GM12878 (cell line): Measurements from ENCODE around the gene GNAI2. TPM values are rescaled to one million over a fixed set of nuclear protein-coding genes. Genes with fewer than 3 reads are reported as not detected.

Experiments used
- ATAC-seq: fragments of 200-7000 bp; cut with Tn5 transposase; 3 replicates; pipeline ENCODE4 v1.9.1; 2020; ENCODE audit warnings: mild to moderate bottlenecking, moderate library complexity
- BruUV-seq: library from RNA; stranded (reverse); fragments of 400-500 nt; replicated peaks from 2 replicates; lab custom pipeline; 2021; lab: Mats Ljungman, UMichigan
- CTCF ChIA-PET: fragments of 300-600 bp; sonication (Branson Sonifier 250); formaldehyde crosslinking; extraction: SDS; loops from one replicate; lab custom pipeline; 2021; ENCODE audit warnings: inconsistent platforms; lab: Yijun Ruan, JAX
- POLR2A ChIA-PET: fragments of 350-600 bp; formaldehyde crosslinking; extraction: SDS; loops from one replicate; lab custom pipeline; 2021; ENCODE audit warnings: inconsistent platforms; lab: Charles Lee
- RAD21 ChIA-PET: fragments of 300-600 bp; sonication (Branson Sonifier 250); formaldehyde crosslinking; loops from one replicate; lab custom pipeline; 2023; ENCODE audit warnings: antibody characterized with exemption; ENCODE audit not compliant: unreplicated experiment; lab: Charles Lee
- SMC1A ChIA-PET: fragments of 300-600 bp; sonication (Branson Sonifier 250); formaldehyde crosslinking; loops from one replicate; lab custom pipeline; 2023; ENCODE audit not compliant: unreplicated experiment, uncharacterized antibody; lab: Charles Lee
- DNase-seq: peaks from one replicate; pipeline ENCODE4 v3.0.0-alpha.2; 2011; ENCODE audit warnings: low read depth, low spot score
- FAIRE-seq: peaks from 3 replicates; lab custom pipeline; 2011; peaks lifted over from hg19 to GRCh38; lab: Jason Lieb, UNC
- H2AFZ ChIP-seq: 2 replicates; pipeline ENCODE4 v1.6.0; 2011; ENCODE audit warnings: low read depth, low read length, control low read depth; ENCODE audit not compliant: control insufficient read depth
- H3K27ac ChIP-seq: 2 replicates; pipeline ENCODE4 v1.5.1; 2011; ENCODE audit warnings: control low read depth; ENCODE audit not compliant: control insufficient read depth, insufficient read depth
- H3K27me3 ChIP-seq, 2 experiments: replicated peaks in 1 of 2; 2 replicates each; pipeline versions ENCODE4 v1.6.0 to v1.6.1; 2011; ENCODE audit warnings: low read length in 1 of 2; ENCODE audit not compliant: control insufficient read depth in 2 of 2, insufficient read depth in 2 of 2
- H3K36me3 ChIP-seq, 2 experiments: 2 replicates each; pipeline ENCODE4 v1.5.1; 2011; ENCODE audit warnings: low read length in 1 of 2; ENCODE audit not compliant: control insufficient read depth in 2 of 2, insufficient read depth in 2 of 2
- H3K4me1 ChIP-seq: 2 replicates; pipeline ENCODE4 v1.6.1; 2011; ENCODE audit warnings: mild to moderate bottlenecking, low read length, moderate library complexity, mixed read lengths; ENCODE audit not compliant: control insufficient read depth, insufficient read depth
- H3K4me2 ChIP-seq: 2 replicates; pipeline ENCODE4 v1.6.0; 2011; ENCODE audit warnings: control low read depth; ENCODE audit not compliant: control insufficient read depth, insufficient read depth
- H3K4me3 ChIP-seq: fragments of 200-600 bp; sonication (generic); 2 replicates; pipeline ENCODE4 v1.5.1; 2016
- H3K79me2 ChIP-seq: 2 replicates; pipeline ENCODE4 v1.6.0; 2011; ENCODE audit warnings: low read length; ENCODE audit not compliant: control insufficient read depth, insufficient read depth
- H3K9ac ChIP-seq: 2 replicates; pipeline ENCODE4 v1.8.0; 2011; ENCODE audit warnings: low read length, control low read depth, mixed read lengths; ENCODE audit not compliant: control insufficient read depth, insufficient read depth
- H3K9me3 ChIP-seq: replicated peaks from 3 replicates; pipeline ENCODE4 v1.5.1; 2011; ENCODE audit warnings: mild to moderate bottlenecking, low read length; ENCODE audit not compliant: control insufficient read depth, insufficient read depth
- H4K20me1 ChIP-seq: 2 replicates; pipeline ENCODE4 v1.6.0; 2011; ENCODE audit not compliant: control insufficient read depth, insufficient read depth
- BRCA1 ChIP-seq: IDR thresholded peaks from 2 replicates; pipeline ENCODE4 v1.6.1; 2011; ENCODE audit warnings: low read depth, low read length, improper control_type of control experiment
- ESRRA ChIP-seq: IDR thresholded peaks from 2 replicates; pipeline ENCODE4 v1.6.1; 2012; ENCODE audit warnings: mild to moderate bottlenecking, low read length, improper control_type of control experiment
- GATAD2B ChIP-seq: fragments of 450-650 bp; conservative IDR thresholded peaks from 2 replicates; pipeline ENCODE4 v1.6.1; 2017; ENCODE audit warnings: low read depth, mild to moderate bottlenecking, moderate library complexity
- HCFC1 ChIP-seq: fragments of 150-350 bp; IDR thresholded peaks from 2 replicates; pipeline ENCODE4 v1.6.1; 2014; ENCODE audit warnings: low read length
- KLF5 ChIP-seq: fragments of 450-650 bp; IDR thresholded peaks from 2 replicates; pipeline ENCODE4 v1.6.1; 2014; ENCODE audit warnings: mild to moderate bottlenecking; ENCODE audit not compliant: partially characterized antibody
- NFYA ChIP-seq: IDR thresholded peaks from 2 replicates; pipeline ENCODE4 v1.6.1; 2011; ENCODE audit warnings: low read depth, mild to moderate bottlenecking, low read length, improper control_type of control experiment, borderline replicate concordance
- NR2C2 ChIP-seq: IDR thresholded peaks from 2 replicates; pipeline ENCODE4 v1.6.1; 2011; ENCODE audit warnings: borderline replicate concordance, low read depth; ENCODE audit not compliant: control insufficient read depth, insufficient read length
- RAD51 ChIP-seq: fragments of 450-650 bp; IDR thresholded peaks from 2 replicates; pipeline ENCODE4 v1.6.1; 2016; ENCODE audit warnings: moderate library complexity, mild to moderate bottlenecking, inconsistent platforms
- SIX5 ChIP-seq: IDR thresholded peaks from 2 replicates; pipeline ENCODE4 v1.6.1; 2011; ENCODE audit warnings: mild to moderate bottlenecking, low read depth, low read length, moderate library complexity; ENCODE audit not compliant: severe bottlenecking
- ZNF207 ChIP-seq: fragments of 450-650 bp; IDR thresholded peaks from 2 replicates; pipeline ENCODE4 v1.6.1; 2014; ENCODE audit warnings: antibody characterized with exemption, mild to moderate bottlenecking, borderline replicate concordance
- ZSCAN29 ChIP-seq: fragments of 450-650 bp; IDR thresholded peaks from 2 replicates; pipeline ENCODE4 v1.6.1; 2017; ENCODE audit warnings: mild to moderate bottlenecking, moderate library complexity
- WGBS: methylation state at CpG from one replicate; pipeline ENCODE4 v1.1.6; 2016; ENCODE audit warnings: low lambda C conversion rate; ENCODE audit not compliant: insufficient replicate concordance, insufficient coverage; ENCODE audit errors: missing lambda C conversion rate; 5-methylcytosine and 5-hydroxymethylcytosine counted together
- in situ Hi-C: fragments of 300-500 bp; cut with MboI; formaldehyde crosslinking; loops from 9 replicates; pipeline ENCODE4 v1.14.3; 2018; ENCODE audit warnings: mixed read lengths
- intact Hi-C: fragments of 100-400 bp; cut with micrococcal nuclease; formaldehyde crosslinking; loops from one replicate; pipeline ENCODE4 v1.14.2; 2022; ENCODE audit not compliant: unreplicated experiment
- polyA plus RNA-seq, 11 experiments: library from polyadenylated mRNA; depleted of rRNA in 4 of 11; unstranded in 6 of 11; stranded (reverse) in 5 of 11; fragments of >200 nt; fragmentation: Nextera tagmentation in 4 of 11; fragmentation: Illumina TruSeq in 1 of 11; extraction: Ambion mirVana in 4 of 11; extraction: Trizol in 1 of 11; gene quantifications; 1 replicate in 1 of 11; 2 replicates in 10 of 11; pipeline versions ENCODE4 v1.2.1 to v1.2.3, GENCODE V29; 2011 to 2016; ENCODE audit warnings: inconsistent platforms in 2 of 11, missing spikeins in 2 of 11, low read depth in 1 of 11
- total RNA-seq, 4 experiments: library from RNA; depleted of rRNA in 3 of 4; stranded (reverse); fragments of >200 nt in 3 of 4; fragmentation: Illumina TruSeq in 1 of 4; extraction: Trizol in 1 of 4; gene quantifications; 2 replicates each; pipeline versions ENCODE4 v1.2.1 to v1.2.3, GENCODE V29; 2013 to 2021
- TF ChIP-seq, protein P1 (sequence below): IDR thresholded peaks from 2 replicates; pipeline ENCODE4 v1.6.1; 2011; ENCODE audit warnings: borderline replicate concordance, low read depth, mild to moderate bottlenecking, moderate library complexity, low read length; ENCODE audit not compliant: insufficient read depth, poor library complexity, severe bottlenecking
- TF ChIP-seq, protein P2 (sequence below): fragments of 450-650 bp; formaldehyde crosslinking; IDR thresholded peaks from 2 replicates; pipeline ENCODE4 v1.4.0; 2022; ENCODE audit warnings: mild to moderate bottlenecking, moderate library complexity
- TF ChIP-seq, protein P3 (sequence below): IDR thresholded peaks from 2 replicates; pipeline ENCODE4 v1.6.1; 2012; ENCODE audit warnings: low read depth, low read length, improper control_type of control experiment

GNAI2 gene
- total and polyA plus RNA-seq, 10 of the 15 experiments (the other 5 are each of a cell fraction or from before 2014, with no cell fraction given): 5.0 to 346 (median 237) TPM

DNA sequence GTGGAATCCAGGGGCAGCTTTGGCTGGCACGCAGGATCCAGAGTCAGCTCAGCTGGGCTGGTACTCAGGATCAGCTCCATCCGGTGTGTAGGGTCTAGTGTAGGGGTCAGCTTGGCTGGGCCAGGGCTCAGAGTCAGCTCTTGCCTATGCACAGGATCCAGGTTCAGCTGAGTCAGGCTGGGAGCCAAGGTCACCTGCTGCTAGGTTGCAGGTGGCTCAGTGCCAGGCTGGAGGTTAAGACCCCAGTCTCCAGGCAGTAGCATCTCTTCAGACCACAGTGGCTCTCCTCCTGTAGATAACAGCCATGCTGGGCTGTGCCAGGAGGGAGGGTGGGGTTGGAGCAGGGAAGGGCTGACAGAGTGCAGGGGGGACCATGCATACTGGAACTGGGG is 61.4 kb downstream of the GNAI2 start:
- H3K4me3 ChIP-seq: no peak overlapping the region
- WGBS: 100% methylated on average over 2 of the region's 2 CpGs
- SMC1A ChIA-PET: no interaction called here
- H3K27me3 ChIP-seq: no peaks in the 10 kb centered on the region
- no peak overlapping the region; the same call in 1 of the 2 replicates for H3K4me2 ChIP-seq
- no peaks in the 10 kb centered on the region for H3K36me3 ChIP-seq
- no peak for TF ChIP-seq ESRRA
- TF ChIP-seq, protein P1, sequence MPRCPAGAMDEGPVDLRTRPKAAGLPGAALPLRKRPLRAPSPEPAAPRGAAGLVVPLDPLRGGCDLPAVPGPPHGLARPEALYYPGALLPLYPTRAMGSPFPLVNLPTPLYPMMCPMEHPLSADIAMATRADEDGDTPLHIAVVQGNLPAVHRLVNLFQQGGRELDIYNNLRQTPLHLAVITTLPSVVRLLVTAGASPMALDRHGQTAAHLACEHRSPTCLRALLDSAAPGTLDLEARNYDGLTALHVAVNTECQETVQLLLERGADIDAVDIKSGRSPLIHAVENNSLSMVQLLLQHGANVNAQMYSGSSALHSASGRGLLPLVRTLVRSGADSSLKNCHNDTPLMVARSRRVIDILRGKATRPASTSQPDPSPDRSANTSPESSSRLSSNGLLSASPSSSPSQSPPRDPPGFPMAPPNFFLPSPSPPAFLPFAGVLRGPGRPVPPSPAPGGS: no peak
- TF ChIP-seq NFYA: no peak
- TF ChIP-seq, protein P2, sequence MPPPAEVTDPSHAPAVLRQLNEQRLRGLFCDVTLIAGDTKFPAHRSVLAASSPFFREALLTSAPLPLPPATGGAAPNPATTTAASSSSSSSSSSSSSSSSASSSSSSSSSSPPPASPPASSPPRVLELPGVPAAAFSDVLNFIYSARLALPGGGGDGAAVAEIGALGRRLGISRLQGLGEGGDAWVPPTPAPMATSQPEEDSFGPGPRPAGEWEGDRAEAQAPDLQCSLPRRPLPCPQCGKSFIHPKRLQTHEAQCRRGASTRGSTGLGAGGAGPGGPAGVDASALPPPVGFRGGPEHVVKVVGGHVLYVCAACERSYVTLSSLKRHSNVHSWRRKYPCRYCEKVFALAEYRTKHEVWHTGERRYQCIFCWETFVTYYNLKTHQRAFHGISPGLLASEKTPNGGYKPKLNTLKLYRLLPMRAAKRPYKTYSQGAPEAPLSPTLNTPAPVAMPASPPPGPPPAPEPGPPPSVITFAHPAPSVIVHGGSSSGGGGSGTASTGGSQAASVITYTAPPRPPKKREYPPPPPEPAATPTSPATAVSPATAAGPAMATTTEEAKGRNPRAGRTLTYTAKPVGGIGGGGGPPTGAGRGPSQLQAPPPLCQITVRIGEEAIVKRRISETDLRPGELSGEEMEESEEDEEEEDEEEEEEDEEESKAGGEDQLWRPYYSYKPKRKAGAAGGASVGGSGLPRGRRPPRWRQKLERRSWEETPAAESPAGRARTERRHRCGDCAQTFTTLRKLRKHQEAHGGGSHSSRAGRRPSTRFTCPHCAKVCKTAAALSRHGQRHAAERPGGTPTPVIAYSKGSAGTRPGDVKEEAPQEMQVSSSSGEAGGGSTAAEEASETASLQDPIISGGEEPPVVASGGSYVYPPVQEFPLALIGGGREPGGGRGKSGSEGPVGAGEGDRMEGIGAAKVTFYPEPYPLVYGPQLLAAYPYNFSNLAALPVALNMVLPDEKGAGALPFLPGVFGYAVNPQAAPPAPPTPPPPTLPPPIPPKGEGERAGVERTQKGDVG (CRISPR knock-in tag): no peak
- no peak for TF ChIP-seq HCFC1
- TF ChIP-seq, protein P3, sequence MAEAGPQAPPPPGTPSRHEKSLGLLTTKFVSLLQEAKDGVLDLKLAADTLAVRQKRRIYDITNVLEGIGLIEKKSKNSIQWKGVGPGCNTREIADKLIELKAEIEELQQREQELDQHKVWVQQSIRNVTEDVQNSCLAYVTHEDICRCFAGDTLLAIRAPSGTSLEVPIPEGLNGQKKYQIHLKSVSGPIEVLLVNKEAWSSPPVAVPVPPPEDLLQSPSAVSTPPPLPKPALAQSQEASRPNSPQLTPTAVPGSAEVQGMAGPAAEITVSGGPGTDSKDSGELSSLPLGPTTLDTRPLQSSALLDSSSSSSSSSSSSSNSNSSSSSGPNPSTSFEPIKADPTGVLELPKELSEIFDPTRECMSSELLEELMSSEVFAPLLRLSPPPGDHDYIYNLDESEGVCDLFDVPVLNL: no peak
- no peak for TF ChIP-seq SIX5
- no peak for TF ChIP-seq NR2C2
- TF ChIP-seq BRCA1: no peak
- no peak for TF ChIP-seq KLF5
- no peak for TF ChIP-seq ZNF207
- TF ChIP-seq RAD51: no peak
- no peak for TF ChIP-seq GATAD2B
- TF ChIP-seq ZSCAN29: no peak
- POLR2A ChIA-PET: interaction anchor here (2.7 kb wide), 1 partner anchor 53 kb away, joined by 11 read pairs; the partner anchor contains the start of genes CYB561D2 and NPRL2
- no peak overlapping the region for H3K27ac ChIP-seq
- ATAC-seq (no peak), DNase-seq (no peak), FAIRE-seq (no peak)
- H3K9ac ChIP-seq: no peak overlapping the region
- no peak overlapping the region for H2AFZ ChIP-seq
- CTCF ChIA-PET: interaction anchor here (3.2 to 3.5 kb wide), 2 partner anchors 27 to 37 kb away, joined by 10 to 22 read pairs; no protein-coding TSS in a partner anchor
- peaks cover 4% of the 10 kb centered on the region for H3K4me1 ChIP-seq
- no peaks in the 10 kb centered on the region for H3K9me3 ChIP-seq
- in situ Hi-C loops: no loop called here
- peaks cover 2% of the 10 kb centered on the region; the same call in 1 of the 2 replicates for H3K79me2 ChIP-seq
- RAD21 ChIA-PET: interaction anchor here (0.9 to 1.2 kb wide), 3 partner anchors 27 to 39 kb away, joined by 3 read pairs; no protein-coding TSS in a partner anchor
- intact Hi-C loops: loop anchor here (5.0 kb wide), 1 partner anchor 40 kb away; no protein-coding TSS in a partner anchor
- no TSS peak for BruUV-seq
- H4K20me1 ChIP-seq: no peaks in the 10 kb centered on the region
